ENCODE measurements around the gene TSPAN15.

- no peak for TF ChIP-seq POLR2A (IDR thresholded peaks at IDR 0.05)
- TF ChIP-seq POLR2AphosphoS5 (IDR thresholded peaks at IDR 0.05) = no peak
Observed at GRCh38 chr10:69474742-69475432, 23.6 kb downstream of the TSPAN15 start.

Data from breast epithelium (tissue), 3 donors.